HG02981 (cell line): ENCODE results near the gene LEMD1.

Experiments
- ATAC-seq: cut with Tn5 transposase; IDR thresholded peaks from one replicate; pipeline ENCODE4 v1.9.1; 2021; ENCODE audit warnings: mild to moderate bottlenecking, moderate library complexity; ENCODE audit not compliant: unreplicated experiment

LEMD1 gene

GRCh38 chr1:205357567-205357966, 64.3 kb downstream of the LEMD1 start:
- no peak for ATAC-seq

GRCh38 chr1:205356440-205357139, 65.3 kb downstream of the LEMD1 start, which contains the start of gene KLHDC8A:
TSS of gene KLHDC8A (minus strand) at chr1:205356922. CDS start at chr1:205343604, 13,318 bp downstream.
- ATAC-seq: no peak

- no peak for ATAC-seq
Observed at GRCh38 chr1:205355075-205355453, 66.8 kb downstream of the LEMD1 start.

GRCh38 chr1:205354259-205355074, 67.4 kb downstream of the LEMD1 start:
- ATAC-seq: no peak

GRCh38 chr1:205353612-205354011, 68.2 kb downstream of the LEMD1 start:
- no peak for ATAC-seq

- ATAC-seq: no peak
Observed at GRCh38 chr1:205353191-205353590, 68.7 kb downstream of the LEMD1 start.

GRCh38 chr1:205351984-205352713, 69.7 kb downstream of the LEMD1 start:
- ATAC-seq: no peak

GRCh38 chr1:205350691-205351141, 71.1 kb downstream of the LEMD1 start:
- ATAC-seq: no peak

- ATAC-seq: no peak
Observed at GRCh38 chr1:205350124-205350523, 71.7 kb downstream of the LEMD1 start.

- no peak for ATAC-seq
Observed at GRCh38 chr1:205348554-205349487, 73.0 kb downstream of the LEMD1 start.

GRCh38 chr1:205346956-205347574, 74.8 kb downstream of the LEMD1 start:
- ATAC-seq: no peak

- ATAC-seq: no peak
Observed at GRCh38 chr1:205345761-205346160, 76.1 kb downstream of the LEMD1 start.

GRCh38 chr1:205344066-205344928, 77.6 kb downstream of the LEMD1 start:
- ATAC-seq: no peak

GRCh38 chr1:205343431-205344065, 78.3 kb downstream of the LEMD1 start:
- ATAC-seq: no peak

- ATAC-seq: no peak
Observed at GRCh38 chr1:205342986-205343385, 78.9 kb downstream of the LEMD1 start.

- ATAC-seq: no peak
Observed at GRCh38 chr1:205340676-205341075, 81.2 kb downstream of the LEMD1 start.

GRCh38 chr1:205339717-205340116, 82.1 kb downstream of the LEMD1 start:
- ATAC-seq: no peak

GRCh38 chr1:205339197-205339702, 82.6 kb downstream of the LEMD1 start:
- no peak for ATAC-seq
